GM18498 (cell line): ENCODE measurements around the gene CBARP.
A peak's percentile ranks its signal among the peaks of the same experiment; 100 is the strongest.

Experiments used
- ATAC-seq: cut with Tn5 transposase; IDR thresholded peaks from one replicate; pipeline ENCODE4 v1.9.1; 2021; ENCODE audit warnings: mild to moderate bottlenecking, moderate library complexity; ENCODE audit not compliant: unreplicated experiment

The CBARP gene

GRCh38 chr19:1275260-1275975 is 37.6 kb upstream of the CBARP start, which contains the start of gene FAM174C:
TSS of gene FAM174C (plus strand) at chr19:1275530. CDS start at chr19:1275550, 20 bp downstream.
- peak; percentile 76 for ATAC-seq

GRCh38 chr19:1274852-1275259 is 37.1 kb upstream of the CBARP start:
- no peak for ATAC-seq

- ATAC-seq, result no peak
Measured at GRCh38 chr19:1274081-1274851, 36.5 kb upstream of the CBARP start.

- ATAC-seq, result no peak
Measured at GRCh38 chr19:1273263-1274041, 35.6 kb upstream of the CBARP start.

- no peak for ATAC-seq
Measured at GRCh38 chr19:1272423-1273262, 34.8 kb upstream of the CBARP start.

GRCh38 chr19:1271528-1272422 is 34.0 kb upstream of the CBARP start:
- ATAC-seq, result no peak

GRCh38 chr19:1270854-1271527 is 33.2 kb upstream of the CBARP start:
- ATAC-seq, result no peak

- ATAC-seq, result no peak
Measured at GRCh38 chr19:1270213-1270853, 32.5 kb upstream of the CBARP start.

GRCh38 chr19:1269478-1270212 is 31.8 kb upstream of the CBARP start:
- peak; percentile 32 for ATAC-seq

GRCh38 chr19:1269065-1269477 is 31.3 kb upstream of the CBARP start, which contains the start of gene CIRBP:
TSS of gene CIRBP (plus strand) at chr19:1269332. CDS start at chr19:1270934, 1,602 bp downstream.
- ATAC-seq, result peak; percentile 61

GRCh38 chr19:1268226-1269064 is 30.6 kb upstream of the CBARP start:
- no peak for ATAC-seq

- no peak for ATAC-seq
Measured at GRCh38 chr19:1267477-1268225, 29.8 kb upstream of the CBARP start.

- peak; percentile 24 for ATAC-seq
Measured at GRCh38 chr19:1266916-1267476, 29.2 kb upstream of the CBARP start.

GRCh38 chr19:1266129-1266915 is 28.5 kb upstream of the CBARP start:
- peak; percentile 38 for ATAC-seq

- ATAC-seq, result no peak
Measured at GRCh38 chr19:1265615-1266128, 27.9 kb upstream of the CBARP start.
